ENCODE measurements around the gene PRKD1.
"Not testable (repeated sequence)": the region's sequence is repeated elsewhere in the genome, so short reads cannot be mapped to it uniquely, and the experiment has no call there.

Gene PRKD1

DNA sequence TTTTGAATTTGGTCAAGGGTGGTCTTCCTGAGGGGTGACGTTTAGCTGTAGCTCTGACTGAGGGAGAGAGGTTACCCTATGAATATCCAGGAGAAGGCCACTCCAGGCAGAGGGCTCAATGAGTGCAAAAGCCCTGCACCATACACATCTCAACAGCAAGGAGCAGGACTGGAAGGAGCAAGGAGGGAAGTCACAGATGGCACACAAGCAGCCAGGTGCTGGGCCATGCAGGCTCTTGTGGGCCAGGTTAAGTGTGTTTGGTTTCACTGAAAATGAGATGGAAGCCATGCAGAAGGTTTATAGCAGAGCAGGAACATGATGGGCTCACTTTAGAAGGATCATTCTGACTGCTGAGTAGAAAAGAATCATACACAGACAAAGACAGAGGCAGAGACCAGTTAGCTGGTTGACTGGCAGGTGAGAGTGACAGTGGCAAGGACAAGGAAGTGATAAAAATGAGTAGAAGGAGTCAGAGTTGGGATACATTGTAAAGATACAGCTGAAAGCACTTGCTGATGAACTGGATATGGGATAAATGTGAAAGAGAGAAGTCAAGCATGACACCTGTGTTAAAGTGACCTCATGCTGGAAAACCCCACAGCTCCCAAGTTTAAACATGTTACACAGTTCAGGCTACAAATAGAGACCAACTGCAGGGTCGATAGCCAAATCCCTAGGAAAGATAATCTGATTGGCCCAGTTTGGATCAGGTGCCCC lies 81.2 kb downstream of the PRKD1 start:
- DNase-seq (ENCODE audit: low read depth): peak; percentile 23
- TF ChIP-seq, protein P1, sequence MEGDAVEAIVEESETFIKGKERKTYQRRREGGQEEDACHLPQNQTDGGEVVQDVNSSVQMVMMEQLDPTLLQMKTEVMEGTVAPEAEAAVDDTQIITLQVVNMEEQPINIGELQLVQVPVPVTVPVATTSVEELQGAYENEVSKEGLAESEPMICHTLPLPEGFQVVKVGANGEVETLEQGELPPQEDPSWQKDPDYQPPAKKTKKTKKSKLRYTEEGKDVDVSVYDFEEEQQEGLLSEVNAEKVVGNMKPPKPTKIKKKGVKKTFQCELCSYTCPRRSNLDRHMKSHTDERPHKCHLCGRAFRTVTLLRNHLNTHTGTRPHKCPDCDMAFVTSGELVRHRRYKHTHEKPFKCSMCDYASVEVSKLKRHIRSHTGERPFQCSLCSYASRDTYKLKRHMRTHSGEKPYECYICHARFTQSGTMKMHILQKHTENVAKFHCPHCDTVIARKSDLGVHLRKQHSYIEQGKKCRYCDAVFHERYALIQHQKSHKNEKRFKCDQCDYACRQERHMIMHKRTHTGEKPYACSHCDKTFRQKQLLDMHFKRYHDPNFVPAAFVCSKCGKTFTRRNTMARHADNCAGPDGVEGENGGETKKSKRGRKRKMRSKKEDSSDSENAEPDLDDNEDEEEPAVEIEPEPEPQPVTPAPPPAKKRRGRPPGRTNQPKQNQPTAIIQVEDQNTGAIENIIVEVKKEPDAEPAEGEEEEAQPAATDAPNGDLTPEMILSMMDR (conservative IDR thresholded peaks at IDR 0.05; ENCODE audit: low read depth, low read length): no peak
- H3K4me3 ChIP-seq (ENCODE audit: low read depth, low read length): no peak overlapping the region

DNA sequence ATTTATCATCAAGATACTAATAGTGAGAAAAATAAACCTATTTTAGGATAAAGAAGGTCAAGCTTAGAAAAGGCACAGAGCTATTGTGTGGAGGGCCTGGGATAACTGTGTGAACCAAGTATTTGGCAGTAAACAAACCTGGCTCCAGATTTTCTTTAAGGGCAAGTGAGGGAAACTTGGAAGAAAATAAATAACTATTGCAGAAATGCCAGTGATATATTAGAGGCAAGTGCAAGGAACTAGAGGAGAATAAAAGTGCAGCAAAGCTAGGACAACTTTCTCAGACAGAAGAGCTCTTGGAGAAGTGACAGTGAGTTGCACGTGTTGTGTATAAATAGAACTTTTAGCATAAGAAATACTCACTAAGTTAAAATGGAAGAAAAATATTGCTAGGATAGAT lies 83.7 kb downstream of the PRKD1 start:
- no peak for DNase-seq (ENCODE audit: low read depth)
- no peak overlapping the region for H3K4me3 ChIP-seq (ENCODE audit: low read depth, low read length)
- TF ChIP-seq, protein P1 (conservative IDR thresholded peaks at IDR 0.05; ENCODE audit: low read depth, low read length): no peak

DNA sequence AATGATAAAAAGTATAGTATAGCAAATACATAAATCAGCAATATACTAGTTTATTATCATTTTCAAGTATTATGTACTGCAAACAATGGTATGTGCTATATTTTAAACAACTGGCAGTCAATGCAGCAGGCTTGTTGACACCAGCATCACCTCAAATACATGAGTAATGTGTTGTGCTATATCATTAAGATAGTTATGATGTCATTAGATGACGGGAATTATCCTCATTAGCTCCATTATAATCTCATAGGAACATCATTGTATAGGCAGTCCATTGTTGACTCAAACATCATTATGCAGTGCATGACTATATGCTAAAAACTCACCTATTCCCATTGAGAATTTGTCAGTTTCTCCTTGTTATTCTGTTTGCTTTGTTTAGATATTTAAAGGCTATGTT lies 85.4 kb downstream of the PRKD1 start:
- TF ChIP-seq, protein P1 (conservative IDR thresholded peaks at IDR 0.05; ENCODE audit: low read depth, low read length): no peak
- no peak for DNase-seq (ENCODE audit: low read depth)
- H3K4me3 ChIP-seq (ENCODE audit: low read depth, low read length): no peak overlapping the region

DNA sequence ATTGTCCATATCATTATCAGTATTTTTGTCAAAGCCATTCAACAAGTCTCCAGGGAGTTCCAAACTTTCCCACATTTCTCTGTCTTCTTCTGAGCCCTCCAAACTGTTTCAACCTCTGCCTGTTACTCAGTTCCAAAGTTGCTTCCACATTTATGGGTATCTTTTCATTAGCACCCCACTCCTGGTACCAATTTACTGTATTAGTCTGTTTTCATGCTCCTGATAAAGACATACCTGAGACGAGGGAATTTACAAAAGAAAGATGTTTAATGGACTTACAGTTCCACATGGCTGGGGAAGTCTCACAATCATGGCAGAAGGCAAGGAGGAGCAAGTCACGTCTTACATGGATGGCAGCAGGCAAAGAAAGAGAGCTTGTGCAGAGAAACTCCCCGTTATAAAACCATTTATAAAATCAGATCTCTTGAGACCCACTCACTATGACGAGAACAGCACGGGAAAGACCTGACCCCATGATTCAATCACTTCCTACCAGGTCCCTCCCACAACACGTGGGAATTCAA lies 87.2 kb downstream of the PRKD1 start:
- H3K4me3 ChIP-seq (ENCODE audit: low read depth, low read length); DNase-seq (ENCODE audit: low read depth): not testable (repeated sequence)

DNA sequence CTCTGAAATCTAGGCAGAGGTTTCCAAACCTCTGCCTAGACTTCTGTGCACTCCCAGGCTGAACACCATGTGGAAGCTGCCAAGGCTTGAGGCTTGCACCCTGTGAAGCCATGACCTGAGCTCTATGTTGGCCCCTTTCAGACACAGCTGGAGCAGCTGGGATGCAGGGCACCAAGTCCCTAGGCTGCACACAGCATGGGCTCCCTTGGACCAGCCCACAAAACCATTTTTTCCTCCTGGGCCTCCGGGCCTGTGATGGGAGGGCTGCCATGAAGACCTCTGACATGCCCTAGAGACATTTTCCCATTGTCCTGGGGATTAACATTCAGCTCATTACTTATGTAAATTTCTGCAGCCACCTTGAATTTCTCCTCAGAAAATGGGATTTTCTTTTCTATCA lies 88.0 kb downstream of the PRKD1 start:
- H3K4me3 ChIP-seq (ENCODE audit: low read depth, low read length); DNase-seq (ENCODE audit: low read depth): not testable (repeated sequence)

DNA sequence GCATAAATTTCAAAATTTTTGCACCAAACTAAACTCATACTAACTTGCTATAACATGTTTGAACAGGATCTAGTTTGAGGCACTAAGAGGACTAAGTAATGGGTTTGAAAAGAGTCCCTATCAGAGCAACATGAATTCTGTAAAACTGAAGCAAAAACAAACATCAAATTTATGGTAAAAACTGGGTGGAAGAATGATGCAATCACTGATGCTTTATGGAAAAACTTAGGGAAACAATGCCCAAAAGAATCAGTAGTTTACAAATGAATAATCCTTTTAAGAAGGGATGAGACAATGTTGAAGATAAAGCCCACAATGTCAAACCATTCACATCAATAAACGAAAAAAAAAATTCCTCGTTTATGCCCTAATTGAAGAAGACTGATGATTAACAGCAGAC lies 88.9 kb downstream of the PRKD1 start:
- DNase-seq (ENCODE audit: low read depth): no peak
- TF ChIP-seq, protein P1 (conservative IDR thresholded peaks at IDR 0.05; ENCODE audit: low read depth, low read length): no peak
- H3K4me3 ChIP-seq (ENCODE audit: low read depth, low read length): no peak overlapping the region

DNA sequence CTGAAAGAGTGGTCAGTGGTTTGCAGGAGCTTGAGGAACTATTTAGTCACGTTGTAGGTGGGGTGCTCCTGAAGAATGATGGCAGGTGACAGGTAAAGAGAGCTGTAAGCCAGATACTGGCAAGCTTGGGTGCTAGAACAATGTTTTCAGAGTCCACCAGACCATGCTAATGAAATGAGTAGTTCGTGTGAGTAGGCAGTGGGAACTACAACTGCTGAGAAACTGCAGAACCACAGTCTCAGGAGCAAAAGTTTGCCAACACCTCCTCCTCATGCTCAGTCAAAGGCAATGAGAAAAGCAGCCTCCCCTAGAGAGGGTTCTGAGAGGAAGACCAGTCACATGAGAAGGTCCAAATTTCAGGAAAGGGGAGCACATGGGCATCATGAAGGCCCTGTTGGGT lies 91.3 kb downstream of the PRKD1 start:
- TF ChIP-seq, protein P1 (conservative IDR thresholded peaks at IDR 0.05; ENCODE audit: low read depth, low read length): no peak

DNA sequence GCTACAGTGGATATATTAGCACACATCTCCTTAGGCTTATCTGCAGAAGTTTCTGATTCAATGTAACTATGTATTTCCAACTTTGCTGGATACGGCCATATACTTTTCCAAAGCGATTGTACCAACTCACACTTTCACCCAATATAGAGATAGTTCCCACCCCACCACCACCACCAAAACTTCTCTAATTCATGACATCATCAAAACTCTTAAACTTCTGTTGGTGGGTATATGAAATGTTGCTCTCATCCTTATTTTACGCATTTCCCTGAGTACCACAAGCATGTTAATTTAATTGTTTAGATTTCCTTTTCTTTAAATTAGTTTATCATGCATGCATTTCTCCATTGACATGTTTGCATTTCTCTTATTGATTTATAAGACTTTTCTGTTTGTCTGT lies 95.6 kb downstream of the PRKD1 start:
- DNase-seq (ENCODE audit: low read depth): no peak
- TF ChIP-seq, protein P1 (conservative IDR thresholded peaks at IDR 0.05; ENCODE audit: low read depth, low read length): no peak
- no peak overlapping the region for H3K4me3 ChIP-seq (ENCODE audit: low read depth, low read length)

More for the DNA sequence above, 91.3 kb downstream of the PRKD1 start:
- H3K4me3 ChIP-seq (ENCODE audit: low read depth, low read length): no peak overlapping the region
- no peak for DNase-seq (ENCODE audit: low read depth)
